ENCODE data around the gene PRKN.

GRCh38 chr6:161745594-161746141 lies 981.9 kb downstream of the PRKN start:
- TF ChIP-seq POLR2A (IDR thresholded peaks at IDR 0.05) (no peak), CTCF (IDR thresholded peaks at IDR 0.05) (no peak)

All from tibial nerve (tissue), 3 donors.